Hindlimb muscle (tissue), 1 donor: ENCODE measurements around the gene KRTDAP. TPM values are rescaled to one million over a fixed set of nuclear protein-coding genes. Genes with fewer than 3 reads are reported as not detected.

Source experiments
- DNase-seq: peaks from one replicate; pipeline ENCODE4 v3.0.0-alpha.2; 2013
- polyA plus RNA-seq: library from polyadenylated mRNA; unstranded; fragments of 120-200 nt; gene quantifications from one replicate; pipeline ENCODE4 v1.2.1, GENCODE V29; 2013; ENCODE audit not compliant: insufficient read length

Gene KRTDAP
- polyA plus RNA-seq, 1 donor = 6.6 TPM

DNA sequence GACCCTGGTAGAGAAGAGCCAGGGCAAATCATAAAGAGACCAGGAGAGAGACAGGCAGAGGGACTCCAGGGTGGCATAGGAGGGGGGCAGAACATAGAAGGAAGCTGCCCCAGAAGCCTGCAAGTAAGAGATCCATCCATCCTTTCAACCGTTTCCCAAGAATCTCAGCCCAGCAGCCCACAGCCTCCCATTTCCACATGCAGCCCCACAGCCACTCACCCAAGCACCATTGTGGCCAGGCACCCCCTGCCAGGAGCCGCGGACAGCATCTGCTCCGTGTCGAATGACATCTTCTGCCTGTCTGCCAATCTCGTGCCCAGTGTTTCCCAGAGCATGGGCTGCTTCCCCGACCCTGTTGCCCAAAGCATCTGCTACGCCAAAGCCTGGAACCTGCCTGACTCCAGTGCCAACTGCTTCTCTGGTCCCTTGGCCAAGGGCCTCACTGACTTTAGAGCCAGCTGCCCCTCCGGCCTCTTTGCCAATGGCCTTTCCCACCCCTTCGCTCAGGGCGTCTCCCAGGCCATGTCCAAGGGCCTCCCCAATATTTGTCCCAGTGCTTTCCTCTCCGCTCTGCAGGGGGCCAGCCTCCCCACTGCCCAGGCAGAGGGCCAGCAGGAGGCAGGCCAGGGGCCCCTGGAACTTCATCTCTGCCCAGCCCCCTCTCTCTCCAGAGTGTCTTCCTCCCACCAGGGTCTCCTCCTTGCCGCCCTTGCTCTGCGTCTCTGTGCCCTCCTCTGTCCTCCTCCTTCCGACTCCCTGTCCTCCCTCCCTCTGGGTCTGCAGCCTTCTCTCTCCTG, 22.8 kb upstream of the KRTDAP start:
- DNase-seq = no peak

- DNase-seq = no peak
Measured at GRCh38 chr19:35511337-35511736, 21.1 kb upstream of the KRTDAP start.

DNA sequence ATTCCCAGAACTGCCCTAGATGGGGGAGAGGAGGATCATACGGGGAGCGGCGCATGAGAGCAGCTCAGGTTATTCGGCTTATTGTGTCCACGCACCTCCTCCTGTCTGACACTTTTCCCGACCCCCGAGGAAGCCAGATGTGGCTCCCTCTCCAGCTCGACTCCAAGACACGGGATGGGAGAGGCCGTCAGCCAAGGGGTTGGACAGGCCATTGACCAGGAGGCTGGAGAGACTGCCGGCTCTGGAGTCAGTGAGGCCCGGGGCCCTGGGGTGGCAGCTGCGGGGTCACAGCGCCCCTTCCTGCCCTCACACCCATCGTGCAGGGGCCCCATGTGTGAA, 20.3 kb upstream of the KRTDAP start:
- DNase-seq = no peak

GRCh38 chr19:35509861-35510625, 19.8 kb upstream of the KRTDAP start:
- DNase-seq = peak; percentile 55

DNA sequence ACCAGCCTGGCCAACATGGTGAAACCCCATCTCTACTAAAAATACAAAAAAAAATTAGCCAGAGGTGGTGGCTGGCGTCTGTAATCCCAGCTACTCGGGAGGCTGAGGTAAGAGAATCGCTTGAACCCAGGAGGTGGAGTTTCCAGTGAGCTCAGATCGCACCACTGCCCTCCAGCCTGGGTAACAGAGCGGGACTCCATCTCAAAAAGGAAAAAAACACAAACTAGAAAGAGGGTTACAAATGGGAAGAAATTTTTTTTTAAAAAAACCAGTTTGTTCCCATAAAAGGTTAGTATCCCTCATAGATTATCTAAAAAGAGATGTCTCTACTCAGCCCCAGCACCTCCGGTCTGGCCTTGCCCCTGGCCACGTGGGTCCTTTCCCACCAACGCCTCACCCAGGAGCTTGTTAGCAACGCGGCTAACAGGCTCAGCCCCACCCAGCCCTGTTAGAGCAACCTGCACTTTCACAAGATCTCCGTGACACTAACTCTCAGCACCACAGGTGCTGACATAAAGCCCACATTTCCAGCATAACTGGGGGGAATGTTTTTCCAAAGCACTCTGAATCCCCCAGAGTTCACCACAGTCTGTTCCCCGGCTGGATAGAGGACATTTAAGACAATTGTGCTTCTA, 18.9 kb upstream of the KRTDAP start:
- no peak for DNase-seq

DNA sequence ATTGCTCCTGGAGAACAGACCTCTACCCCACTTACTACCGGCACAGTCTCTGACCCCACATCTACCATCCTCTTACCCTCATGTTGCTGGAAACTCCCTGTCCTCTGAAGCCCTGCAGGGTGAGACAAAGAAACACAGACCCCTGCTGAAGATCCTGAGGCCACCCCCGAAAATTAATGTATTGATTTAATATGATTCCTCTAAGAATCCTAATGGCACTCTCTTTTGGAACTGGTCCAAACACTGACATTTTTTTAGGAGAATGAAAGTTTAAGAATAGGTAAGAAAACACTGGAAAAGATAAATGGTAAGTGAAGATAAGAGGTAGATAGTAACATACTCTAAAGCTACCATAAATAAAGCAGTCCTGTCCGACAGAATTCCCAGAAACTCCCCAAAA, 17.9 kb upstream of the KRTDAP start:
- no peak for DNase-seq

DNA sequence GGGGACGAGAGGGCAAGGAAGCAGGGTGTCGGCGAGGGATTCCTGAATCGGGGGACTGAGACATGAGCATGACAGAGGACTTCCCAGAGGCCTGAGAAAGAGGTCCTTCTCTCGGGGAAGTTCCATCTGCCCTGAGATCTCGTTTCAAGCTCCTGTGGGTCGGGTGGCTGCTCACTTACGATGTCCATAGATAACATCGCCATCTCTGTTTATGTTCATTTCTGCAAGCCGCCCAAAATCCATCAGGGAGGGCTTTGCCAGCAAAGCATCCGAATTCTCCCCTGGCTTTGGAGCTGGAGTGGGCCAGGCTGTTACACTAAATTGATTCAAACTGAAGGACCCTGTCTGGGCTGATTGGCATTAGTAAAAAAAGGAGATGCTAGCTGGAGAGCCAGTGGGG, 17.3 kb upstream of the KRTDAP start:
- DNase-seq = no peak

DNA sequence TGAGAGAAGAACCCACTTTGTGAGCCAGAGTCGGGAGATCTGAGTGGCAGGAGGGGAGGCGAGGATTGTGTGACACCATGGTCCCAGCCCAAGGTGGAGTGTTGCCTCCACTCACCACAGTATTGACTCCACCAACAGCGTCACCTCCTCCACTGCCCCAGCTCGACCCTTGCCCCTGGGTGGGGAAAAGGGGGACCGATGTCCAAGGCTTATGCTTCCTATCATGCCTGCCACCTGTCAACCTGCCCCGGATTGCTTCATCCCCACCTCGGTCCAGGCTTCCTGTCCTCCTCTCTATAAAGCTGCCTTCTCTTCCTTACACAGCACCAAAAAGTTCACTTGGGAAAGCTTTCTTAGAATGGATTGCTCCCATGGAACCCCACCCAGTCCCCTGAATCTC, 15.7 kb upstream of the KRTDAP start:
- DNase-seq = no peak

DNA sequence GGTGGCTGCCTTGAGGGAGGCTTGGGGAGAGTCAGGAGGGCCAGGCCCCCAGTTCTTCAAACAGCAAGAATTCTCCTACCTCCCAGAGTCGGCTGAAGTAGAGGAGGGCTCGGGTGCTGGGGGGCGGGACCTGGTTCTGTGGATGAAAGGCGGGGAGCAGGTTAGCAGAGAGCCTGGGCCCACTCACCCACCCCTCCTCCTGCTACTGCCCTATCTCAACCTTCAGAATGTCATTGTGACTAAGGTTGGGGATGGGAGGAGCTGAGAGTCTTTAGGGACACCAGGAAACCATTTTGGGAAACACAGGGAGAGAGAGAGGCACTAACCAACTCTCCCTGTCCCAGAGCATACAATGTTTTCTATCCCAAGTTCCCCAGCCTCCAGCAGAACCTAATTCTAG, 12.5 kb upstream of the KRTDAP start:
- DNase-seq = no peak

- DNase-seq = no peak
Measured at GRCh38 chr19:35501684-35502083, 11.4 kb upstream of the KRTDAP start.

DNA sequence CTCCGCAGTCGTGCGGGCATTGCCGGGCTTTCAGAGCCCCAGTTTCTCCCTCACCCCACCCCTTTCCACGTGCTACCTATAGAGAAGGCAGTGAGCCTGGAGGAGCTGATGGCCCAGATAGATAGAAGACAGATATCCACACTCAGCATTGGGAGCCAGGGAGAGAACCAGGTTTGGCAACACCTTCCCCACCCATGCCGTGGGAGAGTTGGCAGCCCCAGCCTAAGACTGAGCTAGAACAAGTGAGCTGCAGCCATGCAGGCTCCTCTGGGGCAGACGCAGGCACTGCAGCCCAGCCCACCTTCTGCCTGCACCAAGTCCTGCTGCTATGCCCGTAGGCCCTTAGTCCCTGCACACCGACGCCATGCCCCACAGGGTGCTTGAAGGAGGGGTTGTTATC, 10.3 kb upstream of the KRTDAP start:
- no peak for DNase-seq

GRCh38 chr19:35498984-35499527, 8.8 kb upstream of the KRTDAP start:
- no peak for DNase-seq

DNA sequence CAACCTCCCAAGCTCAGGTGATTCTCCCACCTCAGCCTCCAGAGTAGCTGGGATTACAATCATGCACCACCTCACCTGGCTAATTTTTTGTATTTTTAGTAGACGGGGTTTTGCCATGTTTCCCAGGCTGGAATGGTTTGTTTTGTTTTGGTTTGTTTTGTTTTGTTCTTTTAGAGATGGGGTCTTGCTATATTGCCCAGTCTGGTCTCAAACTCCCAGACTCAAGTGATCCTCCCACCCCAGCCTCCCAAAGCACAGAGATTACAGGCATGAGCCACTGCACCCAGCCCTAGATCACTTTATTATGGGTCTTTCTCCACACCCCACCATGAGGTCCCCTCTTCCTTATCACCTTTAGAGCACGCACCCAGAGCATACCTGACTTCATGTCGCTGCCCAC, 8.0 kb upstream of the KRTDAP start:
- no peak for DNase-seq

DNA sequence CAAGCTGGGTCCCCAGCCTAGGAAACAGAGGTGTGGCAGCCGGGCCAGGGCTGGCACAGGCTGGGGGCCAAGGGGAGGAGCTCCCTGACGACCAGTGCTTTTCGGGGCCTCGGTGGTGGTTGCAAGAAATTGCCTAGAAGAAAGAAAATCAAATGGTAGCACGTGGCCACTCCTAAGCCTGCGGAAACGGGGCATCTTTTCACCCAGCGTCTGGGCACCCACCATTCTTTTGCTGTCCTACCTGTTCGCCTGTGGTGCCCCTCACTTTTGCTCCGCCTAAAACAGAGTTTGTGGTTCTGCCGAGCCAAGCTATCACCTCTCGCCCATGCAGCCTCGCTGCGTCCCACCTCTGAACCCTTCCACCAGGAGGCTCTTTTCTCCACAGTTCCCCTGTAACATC, 7.1 kb upstream of the KRTDAP start:
- DNase-seq = no peak

DNA sequence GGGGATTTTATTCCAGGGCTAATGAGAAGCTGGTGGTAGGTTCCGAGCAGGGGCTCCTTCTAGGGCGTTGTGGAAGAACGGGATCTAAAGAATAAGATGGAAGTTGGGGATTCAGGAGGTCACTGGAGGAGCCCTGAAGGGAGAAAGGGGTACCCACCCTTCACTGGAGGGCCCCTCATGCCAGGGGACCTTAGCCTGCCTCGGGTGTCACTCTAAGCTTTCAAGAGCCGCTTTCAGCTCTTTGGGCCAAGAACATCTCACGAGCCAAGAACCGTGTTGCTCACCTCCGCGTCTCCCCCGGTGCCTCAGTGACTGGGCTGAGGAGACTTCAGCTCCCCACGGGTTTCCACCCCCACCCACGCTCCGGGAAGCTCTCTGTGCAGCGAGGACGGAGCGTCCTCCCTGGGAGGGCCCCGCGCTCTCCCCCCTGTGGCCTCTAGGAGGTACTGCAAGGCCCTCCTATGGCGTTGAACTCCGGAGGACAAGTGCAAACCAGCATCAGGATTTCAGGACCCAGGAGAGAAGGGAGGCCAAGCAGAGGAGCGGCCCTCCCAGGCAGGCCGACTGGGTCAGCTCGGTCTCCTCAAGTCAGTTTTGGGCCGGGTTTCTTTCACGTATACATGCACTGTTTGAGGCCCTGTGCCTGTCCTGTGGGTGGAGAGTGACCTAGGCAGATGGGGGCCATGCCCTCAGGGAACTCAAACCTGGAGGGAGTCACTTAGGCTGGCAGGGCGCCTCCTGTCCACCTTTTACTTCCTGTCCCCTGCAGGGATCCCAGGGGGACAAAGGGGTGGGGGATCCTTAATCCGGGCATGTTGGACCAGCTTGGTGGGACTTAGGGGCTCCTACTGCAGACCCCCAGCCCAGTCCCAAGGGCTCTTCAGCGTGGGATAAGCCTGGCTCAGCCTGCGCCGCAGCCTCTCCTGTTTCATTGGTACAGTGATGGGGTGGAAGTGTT, 5.1 kb upstream of the KRTDAP start:
- peak; percentile 58 for DNase-seq

GRCh38 chr19:35493971-35494370, 3.7 kb upstream of the KRTDAP start:
- DNase-seq = no peak

DNA sequence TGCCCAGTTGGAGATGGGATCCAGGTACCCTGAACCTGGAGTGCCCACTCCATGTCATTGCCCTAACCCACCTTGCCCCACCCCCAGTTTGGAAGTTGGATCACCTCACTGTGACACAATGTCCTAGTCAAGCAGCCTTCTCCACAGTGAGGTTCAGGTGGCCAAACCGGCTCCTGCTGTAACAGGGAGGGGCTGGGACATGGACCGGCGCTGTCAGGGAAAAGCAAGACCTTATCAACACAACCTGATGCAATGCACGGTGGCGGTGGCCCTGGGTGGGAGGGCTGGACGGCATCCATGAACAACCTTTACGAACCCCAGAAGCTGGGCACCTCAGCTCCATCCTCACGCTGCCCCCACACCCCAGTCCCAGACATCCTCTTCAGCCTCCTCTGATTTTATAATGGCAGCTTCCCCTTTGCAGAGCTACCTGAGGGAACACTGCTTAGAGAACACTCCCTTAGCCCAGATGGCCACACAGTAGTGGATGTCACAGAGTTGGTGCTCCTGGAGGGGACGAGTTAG, 1.6 kb upstream of the KRTDAP start:
- no peak for DNase-seq

DNA sequence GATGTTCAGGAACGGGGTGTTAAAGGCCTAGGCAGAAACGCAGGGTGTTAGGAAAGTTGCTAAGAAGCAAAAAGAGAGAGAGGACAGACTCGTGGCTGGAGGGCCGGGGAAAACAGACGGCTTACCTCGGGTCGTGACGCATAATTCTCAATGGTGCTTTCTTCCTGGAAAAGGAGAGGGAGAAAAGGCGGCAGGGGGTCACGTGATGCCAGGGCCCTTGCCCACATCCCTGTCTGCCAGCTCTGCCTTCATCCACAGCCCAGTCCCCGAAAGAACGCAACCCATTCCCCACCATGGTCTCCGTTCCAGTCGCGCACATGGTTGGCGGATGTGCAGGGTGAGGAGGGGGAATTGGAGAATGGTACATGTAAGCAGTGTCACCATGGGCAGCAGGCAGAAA, 1.6 kb downstream of the KRTDAP start:
- DNase-seq = no peak

GRCh38 chr19:35487656-35488182, 2.5 kb downstream of the KRTDAP start:
- DNase-seq = no peak

DNA sequence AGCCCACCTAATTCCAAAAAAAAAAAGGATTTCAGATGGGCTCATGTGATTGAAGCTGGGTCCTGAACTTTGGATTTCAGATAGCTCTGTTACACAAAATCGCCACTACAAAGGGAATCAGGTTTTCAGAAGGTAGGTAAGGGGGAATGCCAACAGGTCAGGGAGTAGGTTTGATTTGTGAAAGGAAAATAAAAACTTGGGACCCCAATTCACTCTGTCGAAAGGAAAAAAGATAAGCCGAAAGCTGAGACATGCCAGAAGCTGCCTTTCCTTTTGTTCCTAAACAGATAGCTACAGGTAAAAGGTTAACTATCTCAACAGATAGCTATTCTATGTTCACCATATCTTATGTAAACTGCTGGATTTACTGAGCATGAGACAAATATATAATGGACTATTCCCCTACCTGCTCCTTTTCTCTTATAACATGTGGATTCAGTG, 4.0 kb downstream of the KRTDAP start:
- DNase-seq = no peak

GRCh38 chr19:35484252-35485036, 5.8 kb downstream of the KRTDAP start:
- no peak for DNase-seq
